GM18870 (cell line): ENCODE results near the gene LCK.

Experiments
- ATAC-seq: cut with Tn5 transposase; IDR thresholded peaks from one replicate; pipeline ENCODE4 v1.9.1; 2021; ENCODE audit warnings: moderate library complexity; ENCODE audit not compliant: unreplicated experiment

LCK gene

DNA sequence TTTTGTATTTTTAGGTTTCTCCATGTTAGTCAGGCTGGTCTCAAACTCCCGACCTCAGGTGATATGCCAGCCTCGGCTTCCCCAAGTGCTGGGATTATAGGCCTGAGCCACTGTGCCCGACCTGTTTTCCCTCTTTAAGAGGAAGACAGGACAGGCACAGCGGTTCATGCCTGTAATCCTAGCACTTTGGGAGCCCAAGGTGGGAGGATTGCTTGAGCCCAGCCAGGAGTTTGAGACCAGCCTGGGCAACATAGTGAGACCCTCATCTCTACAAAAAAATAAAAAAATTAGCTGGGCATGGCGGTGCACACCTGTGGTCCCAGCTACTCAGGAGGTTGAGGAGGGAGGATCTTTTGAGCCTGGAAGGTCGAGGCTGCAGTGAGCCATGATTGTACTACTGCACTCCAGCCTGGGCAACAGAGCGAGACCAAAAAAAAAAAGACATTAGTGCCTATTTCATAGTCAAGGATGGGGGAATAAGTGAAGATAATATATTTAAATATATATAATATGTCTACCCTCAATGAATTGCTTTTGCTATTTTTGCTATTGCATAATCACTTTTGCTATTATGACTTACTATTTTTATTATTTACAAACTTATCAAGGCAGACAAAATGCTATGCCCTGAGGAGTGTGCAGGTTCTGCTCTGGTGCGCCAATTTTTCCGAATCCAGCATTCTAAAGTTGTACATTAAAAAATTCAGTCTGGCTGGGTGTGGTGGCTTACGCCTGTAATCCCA lies 67.2 kb downstream of the LCK start:
- no peak for ATAC-seq

- ATAC-seq: no peak
Measured at GRCh38 chr1:32321712-32322291, 70.7 kb downstream of the LCK start.

DNA sequence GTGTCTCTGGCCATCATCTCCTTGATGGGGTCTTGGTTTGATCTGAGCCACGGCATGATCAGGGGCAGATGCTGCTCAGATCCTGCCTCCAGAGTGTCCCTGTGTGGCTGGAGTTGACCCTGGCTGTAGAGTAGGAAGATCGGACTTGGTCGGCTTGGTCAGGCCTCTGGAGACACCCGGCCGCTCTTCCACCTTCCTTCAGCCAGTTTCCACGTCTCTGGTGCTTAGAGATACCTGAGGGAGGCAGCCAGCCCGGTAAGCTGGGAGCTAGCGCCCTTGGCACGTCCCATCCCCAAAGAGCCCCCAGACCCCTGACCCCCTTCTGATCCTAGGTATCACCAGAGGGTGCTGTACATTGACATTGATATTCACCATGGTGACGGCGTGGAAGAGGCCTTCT lies 76.1 kb downstream of the LCK start:
- no peak for ATAC-seq

DNA sequence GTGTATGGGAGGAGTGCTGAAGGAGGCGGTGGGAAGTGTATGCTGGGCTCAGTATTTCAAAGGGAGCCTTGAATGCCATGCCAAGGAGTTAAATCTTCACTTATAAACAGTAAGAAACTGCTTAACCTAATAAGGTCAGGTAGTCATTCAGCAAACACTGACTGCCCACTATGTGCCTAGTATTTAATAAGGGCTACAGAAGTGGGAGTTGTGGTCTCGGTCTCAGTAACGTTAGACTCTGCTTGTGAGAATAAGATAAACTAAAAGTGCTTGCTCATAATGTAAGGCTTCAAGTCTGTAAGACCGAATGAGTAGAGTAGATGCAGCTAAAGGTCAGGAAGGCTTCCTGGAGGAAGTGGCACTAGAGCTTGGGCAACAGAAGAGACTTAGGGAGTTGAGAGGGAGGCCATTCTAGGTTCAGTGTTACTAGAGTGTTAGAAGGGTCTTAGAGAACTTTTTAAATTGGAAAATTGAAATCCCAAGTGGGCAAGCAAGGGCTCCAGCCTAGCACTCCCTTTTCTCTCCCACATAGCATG lies 78.9 kb downstream of the LCK start:
- no peak for ATAC-seq

- ATAC-seq: no peak
Measured at GRCh38 chr1:32330558-32331151, 79.6 kb downstream of the LCK start.

GRCh38 chr1:32331549-32331948 lies 80.5 kb downstream of the LCK start:
- no peak for ATAC-seq

- ATAC-seq: no peak
Measured at GRCh38 chr1:32332290-32333079, 81.4 kb downstream of the LCK start.

DNA sequence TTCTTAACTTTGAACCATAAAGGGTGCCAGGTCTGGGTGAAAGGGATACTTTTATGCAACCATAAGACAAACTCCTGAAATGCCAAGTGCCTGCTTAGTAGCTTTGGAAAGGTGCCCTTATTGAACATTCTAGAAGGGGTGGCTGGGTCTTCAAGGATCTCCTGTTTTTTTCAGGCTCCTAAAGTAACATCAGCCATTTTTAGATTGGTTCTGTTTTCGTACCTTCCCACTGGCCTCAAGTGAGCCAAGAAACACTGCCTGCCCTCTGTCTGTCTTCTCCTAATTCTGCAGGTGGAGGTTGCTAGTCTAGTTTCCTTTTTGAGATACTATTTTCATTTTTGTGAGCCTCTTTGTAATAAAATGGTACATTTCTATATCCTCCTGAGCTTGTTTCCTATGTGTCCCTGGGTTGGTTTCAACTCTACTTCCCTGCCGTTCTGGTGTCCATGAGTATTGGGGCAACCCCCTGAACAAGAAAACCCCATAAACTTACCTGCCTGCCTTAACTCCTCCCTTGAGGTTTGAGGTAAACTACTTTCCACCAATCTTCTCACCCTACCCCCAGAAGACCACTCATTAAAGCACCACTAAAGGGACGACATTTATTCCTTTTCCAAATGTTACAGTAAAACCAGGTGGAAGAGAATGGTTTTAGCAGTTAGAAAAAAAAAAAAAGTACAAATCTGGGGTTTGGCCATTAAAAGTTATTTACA lies 82.3 kb downstream of the LCK start:
- ATAC-seq: no peak

DNA sequence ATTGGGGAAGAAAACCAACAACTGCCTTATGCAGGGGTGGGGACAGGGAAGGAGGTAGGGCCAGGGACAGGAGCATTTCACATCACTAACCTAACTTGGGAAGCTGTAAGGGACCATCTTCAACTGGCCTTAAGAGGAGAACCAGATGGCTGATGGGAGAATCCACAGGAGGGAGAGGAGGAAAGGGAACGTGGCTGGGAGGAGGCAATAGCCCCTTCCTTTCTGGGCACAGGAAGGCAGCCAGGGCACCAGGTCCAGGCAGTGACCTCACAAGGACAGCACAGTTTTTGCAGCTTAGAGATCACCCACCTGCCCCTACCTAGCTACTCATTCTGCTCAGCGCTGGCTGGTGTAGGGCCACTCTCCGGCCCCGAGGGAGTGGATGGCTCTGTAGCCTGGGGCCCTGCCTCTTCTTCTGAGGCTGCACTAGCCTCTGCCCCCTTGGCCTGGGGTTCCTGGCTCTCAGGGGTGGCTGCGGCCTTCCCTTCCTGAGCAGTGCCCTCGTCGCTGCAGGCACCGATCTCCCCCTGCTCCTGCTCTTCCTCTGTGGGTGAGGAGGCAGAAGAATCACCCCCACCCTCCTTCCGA lies 83.3 kb downstream of the LCK start:
- no peak for ATAC-seq

GRCh38 chr1:32334864-32335534 lies 83.9 kb downstream of the LCK start:
- ATAC-seq: no peak

DNA sequence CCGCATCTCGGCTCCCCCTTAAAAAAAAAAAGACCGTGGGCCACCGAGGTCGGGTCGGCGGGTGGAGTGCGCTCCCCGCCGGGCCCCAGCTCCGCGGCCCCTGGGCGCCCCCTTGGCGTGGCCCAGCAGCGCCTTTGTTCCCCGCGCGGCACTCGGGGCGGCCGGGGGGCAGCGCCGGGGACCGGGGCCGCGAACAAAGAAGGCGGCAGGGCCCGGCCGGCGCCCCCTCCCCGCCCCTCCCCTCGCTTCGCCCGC lies 84.4 kb downstream of the LCK start:
- no peak for ATAC-seq
